OCI-LY3 (cell line): ENCODE measurements around the gene PLIN4.

Experiments
- H2AFZ ChIP-seq: fragments of 200-600, 300-600 bp; shearing (Covaris generic); 2 replicates; pipeline ENCODE4 v1.6.0; 2014; ENCODE audit warnings: antibody characterized with exemption, low read depth, low read length
- H3K27ac ChIP-seq: fragments of 200-600, 300-600 bp; sonication (generic); 2 replicates; pipeline ENCODE4 v1.5.1; 2014; ENCODE audit warnings: mild to moderate bottlenecking, low read length, moderate library complexity, mixed read lengths
- H3K27me3 ChIP-seq: fragments of 200-600, 300-600 bp; sonication (generic); 2 replicates; pipeline ENCODE4 v1.6.1; 2014; ENCODE audit warnings: low read depth, low read length, mixed read lengths
- H3K36me3 ChIP-seq: fragments of 200-600, 300-600 bp; sonication (generic); replicated peaks from 2 replicates; pipeline ENCODE3; 2014; ENCODE audit warnings: low read depth, low read length, mixed read lengths
- H3K4me1 ChIP-seq: fragments of 300-600, 200-600 bp; sonication (generic); 2 replicates; pipeline ENCODE4 v1.6.1; 2014; ENCODE audit warnings: low read length, mixed read lengths
- H3K4me2 ChIP-seq: fragments of 200-600, 300-600 bp; sonication (generic); 2 replicates; pipeline ENCODE4 v1.6.1; 2014; ENCODE audit warnings: low read length, mixed read lengths
- H3K4me3 ChIP-seq: fragments of 300-600, 200-600 bp; sonication (generic); 2 replicates; pipeline ENCODE4 v1.5.1; 2014; ENCODE audit warnings: antibody characterized with exemption, mild to moderate bottlenecking, low read length, moderate library complexity
- H3K79me2 ChIP-seq: fragments of 300-600, 200-600 bp; shearing (Covaris generic); 2 replicates; pipeline ENCODE4 v1.6.1; 2014; ENCODE audit warnings: mild to moderate bottlenecking, low read length, mixed read lengths
- H3K9ac ChIP-seq: fragments of 300-600, 200-600 bp; shearing (Covaris generic); 2 replicates; pipeline ENCODE4 v1.6.0; 2014; ENCODE audit warnings: mild to moderate bottlenecking, low read length, moderate library complexity
- H3K9me3 ChIP-seq: fragments of 200-600, 300-600 bp; shearing (Covaris generic); 2 replicates; pipeline ENCODE4 v1.6.1; 2014; ENCODE audit warnings: low read length, mixed read lengths; ENCODE audit not compliant: insufficient read depth
- H4K20me1 ChIP-seq: fragments of 200-600, 300-600 bp; sonication (generic); 2 replicates; pipeline ENCODE4 v1.6.1; 2016; ENCODE audit warnings: low read length, mixed read lengths; ENCODE audit not compliant: insufficient read depth
- EZH2phosphoT487 ChIP-seq: fragments of 200-600 bp; shearing (Covaris generic); IDR thresholded peaks from 2 replicates; pipeline ENCODE4 v1.6.1; 2018; ENCODE audit warnings: antibody characterized with exemption, mixed run types, low read depth
- TF ChIP-seq, protein P1 (sequence below): fragments of 200-600, 300-600 bp; sonication (generic); IDR thresholded peaks from 2 replicates; pipeline ENCODE4 v1.5.1; 2014; ENCODE audit warnings: antibody characterized with exemption, low read length, low read depth

PLIN4 gene

DNA sequence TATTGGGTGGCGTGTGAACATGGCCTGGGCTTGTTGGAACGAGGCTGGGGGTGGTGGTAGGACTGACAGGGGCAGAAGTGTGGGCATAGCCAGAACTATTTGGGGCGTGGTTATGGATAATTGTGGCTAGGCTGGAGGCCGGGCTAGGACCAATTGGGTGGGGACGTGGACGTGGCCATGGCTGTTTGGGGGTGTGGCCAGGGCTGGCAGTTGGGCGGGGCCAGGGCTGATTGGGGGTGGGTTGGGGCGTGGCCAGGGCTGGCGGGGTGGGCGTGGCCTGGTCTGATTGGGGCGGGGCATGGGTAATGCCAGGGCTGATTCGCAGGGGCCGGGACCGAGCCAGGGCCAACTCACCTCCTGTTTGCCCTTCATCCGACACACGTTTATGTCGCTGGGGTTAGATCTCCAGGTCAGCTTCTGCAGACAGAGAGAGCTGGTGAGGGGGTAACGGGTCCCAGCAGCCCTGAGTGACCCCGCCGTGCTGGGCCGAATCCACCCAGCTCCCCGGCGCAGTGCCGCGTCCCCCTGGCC, 38.4 kb upstream of the PLIN4 start:
- Histone ChIP-seq H3K4me3 (no peak overlapping the region), H3K9ac (no peak overlapping the region), H3K4me2 (no peak overlapping the region), H2AFZ (no peak overlapping the region), H3K27me3 (no peaks in the 10 kb centered on the region), H3K9me3 (no peaks in the 10 kb centered on the region), H3K79me2 (no peaks in the 10 kb centered on the region), H3K27ac (no peak overlapping the region), H3K4me1 (no peaks in the 10 kb centered on the region), H3K36me3 (peaks cover 40% of the 10 kb centered on the region), H4K20me1 (peaks cover 4% of the 10 kb centered on the region; the same call in 1 of the 2 replicates)
- TF ChIP-seq, protein P1, sequence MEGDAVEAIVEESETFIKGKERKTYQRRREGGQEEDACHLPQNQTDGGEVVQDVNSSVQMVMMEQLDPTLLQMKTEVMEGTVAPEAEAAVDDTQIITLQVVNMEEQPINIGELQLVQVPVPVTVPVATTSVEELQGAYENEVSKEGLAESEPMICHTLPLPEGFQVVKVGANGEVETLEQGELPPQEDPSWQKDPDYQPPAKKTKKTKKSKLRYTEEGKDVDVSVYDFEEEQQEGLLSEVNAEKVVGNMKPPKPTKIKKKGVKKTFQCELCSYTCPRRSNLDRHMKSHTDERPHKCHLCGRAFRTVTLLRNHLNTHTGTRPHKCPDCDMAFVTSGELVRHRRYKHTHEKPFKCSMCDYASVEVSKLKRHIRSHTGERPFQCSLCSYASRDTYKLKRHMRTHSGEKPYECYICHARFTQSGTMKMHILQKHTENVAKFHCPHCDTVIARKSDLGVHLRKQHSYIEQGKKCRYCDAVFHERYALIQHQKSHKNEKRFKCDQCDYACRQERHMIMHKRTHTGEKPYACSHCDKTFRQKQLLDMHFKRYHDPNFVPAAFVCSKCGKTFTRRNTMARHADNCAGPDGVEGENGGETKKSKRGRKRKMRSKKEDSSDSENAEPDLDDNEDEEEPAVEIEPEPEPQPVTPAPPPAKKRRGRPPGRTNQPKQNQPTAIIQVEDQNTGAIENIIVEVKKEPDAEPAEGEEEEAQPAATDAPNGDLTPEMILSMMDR, result no peak
- no peak for TF ChIP-seq EZH2phosphoT487

DNA sequence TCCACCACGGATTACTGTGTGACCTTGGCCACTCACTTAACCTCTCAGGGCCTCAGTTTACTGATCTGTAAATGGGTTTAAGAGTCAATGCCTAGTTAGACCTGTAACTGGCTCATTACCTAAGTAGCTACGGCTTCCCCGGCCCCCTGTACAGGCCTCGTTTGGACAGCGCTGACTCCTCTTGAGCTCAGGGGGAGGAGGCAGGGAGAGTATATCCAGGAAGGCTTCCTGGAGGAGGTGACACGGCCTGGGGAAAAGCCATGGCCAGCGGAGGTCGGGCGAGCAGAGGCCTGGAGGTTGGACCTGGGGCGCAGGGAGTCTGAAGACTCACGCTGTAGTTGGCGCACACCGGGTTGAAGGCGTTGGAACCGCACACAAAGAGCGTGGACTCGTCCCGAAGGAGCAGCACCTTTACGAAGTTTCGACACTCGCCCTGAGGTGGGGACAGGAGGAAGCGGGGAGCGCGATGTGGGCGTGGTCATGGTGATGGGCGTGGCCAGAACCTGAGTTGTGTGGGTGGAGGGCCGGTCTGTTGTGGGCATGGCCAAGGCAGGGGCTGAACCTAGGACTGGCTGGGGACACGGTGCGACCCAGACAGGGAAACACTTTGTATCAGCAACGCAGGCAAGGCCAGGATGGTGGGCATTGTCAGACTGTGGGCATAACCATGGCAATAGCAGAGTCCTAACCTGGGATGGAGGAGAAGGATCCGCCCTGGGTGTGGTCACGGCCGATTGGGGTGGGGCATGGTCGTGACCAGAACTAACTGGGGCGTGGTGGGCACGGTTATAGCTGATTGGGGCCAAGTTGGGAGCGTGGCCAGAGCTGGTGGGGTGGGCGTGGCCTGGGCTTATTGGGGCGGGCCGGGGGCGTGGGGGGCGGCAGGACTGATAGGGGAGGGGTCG, 37.6 kb upstream of the PLIN4 start:
- no peak overlapping the region for H3K27ac ChIP-seq
- no peaks in the 10 kb centered on the region for H3K27me3 ChIP-seq
- peaks cover 40% of the 10 kb centered on the region for H3K36me3 ChIP-seq
- H2AFZ ChIP-seq, result no peak overlapping the region
- no peak overlapping the region for H3K4me3 ChIP-seq
- TF ChIP-seq, protein P1, result no peak
- TF ChIP-seq EZH2phosphoT487, result no peak
- H3K4me1 ChIP-seq, result no peaks in the 10 kb centered on the region
- H3K9ac ChIP-seq, result no peak overlapping the region
- peaks cover 4% of the 10 kb centered on the region; the same call in 1 of the 2 replicates for H4K20me1 ChIP-seq
- no peak overlapping the region for H3K4me2 ChIP-seq
- no peaks in the 10 kb centered on the region for H3K9me3 ChIP-seq
- no peaks in the 10 kb centered on the region for H3K79me2 ChIP-seq

DNA sequence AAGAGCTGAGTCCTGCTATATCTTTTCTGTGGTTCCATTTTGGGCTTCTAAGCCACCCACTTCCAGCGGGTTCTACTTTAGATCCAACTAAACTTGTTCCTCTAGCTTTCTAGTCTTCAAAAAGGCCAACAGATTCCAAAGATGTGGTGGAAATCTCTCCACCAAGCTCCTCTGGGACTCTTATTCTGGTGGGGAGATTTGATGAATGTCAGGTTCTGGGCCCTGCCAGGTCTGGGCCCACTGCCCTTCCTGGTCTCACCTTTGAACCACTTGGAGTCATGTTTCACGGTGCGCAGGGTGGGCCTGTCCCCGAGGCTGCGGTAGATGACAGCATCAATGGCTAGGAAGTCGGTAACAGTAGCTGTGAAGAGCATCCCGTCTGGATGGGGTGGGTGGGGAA, 36.4 kb upstream of the PLIN4 start:
- Histone ChIP-seq H3K9me3 (no peaks in the 10 kb centered on the region), H3K4me2 (no peak overlapping the region), H3K27ac (no peak overlapping the region), H3K27me3 (no peaks in the 10 kb centered on the region), H3K79me2 (no peaks in the 10 kb centered on the region), H3K9ac (no peak overlapping the region), H3K36me3 (peaks cover 43% of the 10 kb centered on the region), H3K4me1 (no peaks in the 10 kb centered on the region), H3K4me3 (no peak overlapping the region), H2AFZ (no peak overlapping the region), H4K20me1 (peaks cover 4% of the 10 kb centered on the region; the same call in 1 of the 2 replicates)
- TF ChIP-seq, protein P1, result no peak
- no peak for TF ChIP-seq EZH2phosphoT487

DNA sequence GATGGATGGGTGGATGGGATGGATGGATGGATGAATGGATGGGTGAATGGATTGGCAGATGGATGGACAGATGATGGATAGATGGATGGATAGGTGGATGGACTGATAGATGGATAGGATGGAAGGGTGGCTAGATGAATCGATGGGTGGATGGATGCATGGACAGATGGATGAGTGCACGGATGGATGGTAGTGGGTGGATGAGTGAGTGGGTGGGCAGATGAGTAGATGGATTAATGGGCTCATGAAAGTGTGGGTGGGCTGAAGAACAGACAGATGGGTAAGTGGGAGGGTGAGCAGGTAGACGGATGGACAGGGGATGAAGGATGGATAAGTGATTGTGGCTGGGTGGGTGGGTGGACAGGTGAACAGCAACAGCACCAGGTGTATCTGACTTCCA, 35.5 kb upstream of the PLIN4 start:
- Histone ChIP-seq H3K9ac (no peak overlapping the region), H3K4me3 (no peak overlapping the region), H3K27ac (no peak overlapping the region), H4K20me1 (peaks cover 4% of the 10 kb centered on the region; the same call in 1 of the 2 replicates), H2AFZ (no peak overlapping the region), H3K4me1 (no peaks in the 10 kb centered on the region), H3K27me3 (no peaks in the 10 kb centered on the region), H3K36me3 (peaks cover 43% of the 10 kb centered on the region), H3K9me3 (no peaks in the 10 kb centered on the region), H3K4me2 (no peak overlapping the region), H3K79me2 (no peaks in the 10 kb centered on the region)
- TF ChIP-seq EZH2phosphoT487, result no peak
- TF ChIP-seq, protein P1, result no peak
